Measurements from ENCODE around the gene SKI. TPM values are rescaled to one million over a fixed set of nuclear protein-coding genes. Genes with fewer than 3 reads are reported as not detected.

SKI gene
- total and polyA plus RNA-seq, 2 of the 8 experiments (the other 6 are each of a cell fraction or from before 2014, with no cell fraction given) = 8.3 to 87.6 TPM

DNA sequence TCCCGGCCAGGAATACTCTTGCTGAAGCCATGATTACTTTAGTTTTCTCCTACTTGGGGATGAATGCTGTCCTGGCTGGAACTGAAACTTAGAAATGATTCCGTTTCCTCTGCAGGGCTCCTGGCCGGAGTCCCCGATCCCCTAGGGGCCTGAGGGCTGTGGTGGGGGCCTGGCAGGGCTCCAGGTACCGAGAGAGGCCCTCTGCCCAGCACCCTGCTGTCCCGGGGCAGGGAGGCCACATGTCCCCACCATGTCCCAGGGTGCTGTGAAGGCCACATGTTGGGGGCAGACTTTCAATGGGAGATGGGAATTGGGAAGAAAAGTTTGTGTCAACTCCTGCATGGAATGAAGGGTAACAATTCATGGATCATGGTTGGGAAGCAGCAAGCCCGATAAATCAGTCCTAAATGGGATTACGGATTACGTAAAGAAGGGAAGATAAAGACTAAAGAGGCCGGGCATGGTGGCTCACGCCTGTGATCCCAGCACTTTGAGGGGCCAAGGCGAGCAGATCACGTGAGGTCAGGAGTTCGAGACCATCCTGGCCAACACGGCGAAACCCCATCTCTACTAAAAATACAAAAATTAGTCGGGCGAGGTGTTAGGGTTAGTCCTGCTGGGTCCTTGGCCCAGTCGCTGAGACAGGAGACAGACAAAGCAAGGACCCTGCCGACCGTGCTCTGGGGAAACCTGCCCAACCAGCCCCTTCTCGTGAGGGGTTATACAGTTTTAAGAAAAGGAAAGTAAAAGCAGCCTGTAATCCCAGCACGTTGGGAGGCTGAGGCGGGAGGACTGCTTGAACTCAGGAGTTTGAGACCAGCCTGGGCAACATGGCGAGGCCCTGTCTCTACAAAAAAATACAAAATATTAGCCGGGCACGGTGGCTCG, 125.7 kb downstream of the SKI start:
- Histone ChIP-seq H3K27me3 (replicated peaks in 1 of 4; ENCODE audit: control insufficient read depth in 3 of 4, extremely low read depth in 1 of 4, insufficient read depth in 3 of 4, low read length in 3 of 4) (no peaks in the 10 kb centered on the region), H2BK12ac (ENCODE audit: low read depth, low read length) (no peak overlapping the region), H3K14ac (ENCODE audit: insufficient read length) (no peak overlapping the region), H4K91ac (replicated peaks; ENCODE audit: insufficient read length, low read length) (no peak overlapping the region), H3K36me3 (ENCODE audit: control insufficient read depth in 2 of 4, insufficient read depth in 4 of 4, low read length in 3 of 4) (no peaks in the 10 kb centered on the region), H2BK120ac (replicated peaks; ENCODE audit: low read depth, low read length) (no peak overlapping the region), H4K20me1 (replicated peaks in 1 of 2; ENCODE audit: control insufficient read depth in 1 of 2, insufficient read depth in 2 of 2, low read length in 2 of 2) (no peaks in the 10 kb centered on the region), H2AK5ac (ENCODE audit: low read depth, low read length) (no peak overlapping the region), H3K18ac (ENCODE audit: extremely low read depth, low read length) (no peak overlapping the region), H3K4me2 (ENCODE audit: insufficient read depth in 1 of 2, low read depth in 2 of 2, low read length in 2 of 2) (no peak overlapping the region), H2BK5ac (ENCODE audit: low read depth, low read length) (no peak overlapping the region), H3K23ac (ENCODE audit: insufficient read length) (no peak overlapping the region), H3K27ac (ENCODE audit: low read depth, low read length) (no peak overlapping the region), H4K5ac (ENCODE audit: insufficient read length, low read depth, low read length) (no peak overlapping the region), H3K4ac (replicated peaks; ENCODE audit: insufficient read length, low read depth, low read length) (no peak overlapping the region), H3K56ac (replicated peaks; ENCODE audit: insufficient read length, low read depth, low read length) (no peak overlapping the region), H3K79me1 (ENCODE audit: low read depth, low read length) (no peaks in the 10 kb centered on the region), H2BK20ac (ENCODE audit: low read length) (no peak overlapping the region), H2BK15ac (ENCODE audit: low read length) (no peak overlapping the region), H3K4me1 (replicated peaks in 1 of 4; ENCODE audit: control insufficient read depth in 3 of 4, insufficient read depth in 4 of 4, low read length in 3 of 4) (no peaks in the 10 kb centered on the region; a peak in 1 of 7 replicates), H4K8ac (ENCODE audit: extremely low read depth, insufficient read depth, low read length) (no peak overlapping the region; the same call in 1 of the 2 replicates), H3K9ac (replicated peaks in 1 of 4; ENCODE audit: extremely low read depth in 1 of 4, low read depth in 3 of 4, low read length in 3 of 4) (no peak overlapping the region), H2AFZ (ENCODE audit: low read length) (no peak overlapping the region), H3K23me2 (ENCODE audit: low read depth, low read length) (no peaks in the 10 kb centered on the region), H3K79me2 (ENCODE audit: control insufficient read depth in 1 of 2, insufficient read depth in 2 of 2, low read length in 2 of 2) (no peaks in the 10 kb centered on the region), H3K4me3 (ENCODE audit: extremely low read depth in 1 of 4, insufficient read depth in 2 of 4, low read depth in 3 of 4, low read length in 4 of 4) (no peak overlapping the region), H3K9me3 (ENCODE audit: insufficient read depth in 2 of 2, low read depth in 1 of 2, low read length in 1 of 2) (no peaks in the 10 kb centered on the region)
- DNase-seq (ENCODE audit: low read depth in 1 of 2, low spot score in 2 of 2) (no peak), FAIRE-seq (no peak)
- POLR2A ChIA-PET (ENCODE audit: partially characterized antibody) = no interaction called here
- CTCF ChIA-PET (ENCODE audit: partially characterized antibody) = interaction anchor here (0.6 to 2.1 kb wide), 3 partner anchors 28 to 1256 kb away, joined by 3 to 8 read pairs (median 5); no protein-coding TSS in a partner anchor
- TF ChIP-seq EZH2 (IDR thresholded peaks at IDR 0.05; ENCODE audit: low read depth, low read length, severe bottlenecking) (no peak), RBBP5 (IDR thresholded peaks at IDR 0.05; ENCODE audit: borderline replicate concordance, low read depth, low read length) (no peak), BRCA1 (IDR thresholded peaks at IDR 0.05; ENCODE audit: low read depth, low read length) (no peak)
- TF ChIP-seq, protein P1, sequence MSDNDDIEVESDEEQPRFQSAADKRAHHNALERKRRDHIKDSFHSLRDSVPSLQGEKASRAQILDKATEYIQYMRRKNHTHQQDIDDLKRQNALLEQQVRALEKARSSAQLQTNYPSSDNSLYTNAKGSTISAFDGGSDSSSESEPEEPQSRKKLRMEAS (IDR thresholded peaks at IDR 0.05) = no peak
- WGBS, 2 experiments (ENCODE audit: extremely low coverage in 1 of 2, insufficient coverage in 1 of 2, insufficient read length in 1 of 2, insufficient replicate concordance in 2 of 2, low coverage in 1 of 2, low lambda C conversion rate in 2 of 2, missing lambda C conversion rate in 1 of 2) = 87% methylated on average over 28 of the region's 28 CpGs; no CpG with 5 or more reads in 1 of the 2 experiments

Measured in H1 (cell line).